GM12878 (cell line): ENCODE measurements around the gene SMPD3. TPM values are rescaled to one million over a fixed set of nuclear protein-coding genes. Genes with fewer than 3 reads are reported as not detected.

Experiments
- ATAC-seq: fragments of 200-7000 bp; cut with Tn5 transposase; 3 replicates; pipeline ENCODE4 v1.9.1; 2020; ENCODE audit warnings: mild to moderate bottlenecking, moderate library complexity
- BruUV-seq: library from RNA; stranded (reverse); fragments of 400-500 nt; replicated peaks from 2 replicates; lab custom pipeline; 2021; lab: Mats Ljungman, UMichigan
- CTCF ChIA-PET: fragments of 300-600 bp; sonication (Branson Sonifier 250); formaldehyde crosslinking; extraction: SDS; loops from one replicate; lab custom pipeline; 2021; ENCODE audit warnings: inconsistent platforms; lab: Yijun Ruan, JAX
- POLR2A ChIA-PET: fragments of 350-600 bp; formaldehyde crosslinking; extraction: SDS; loops from one replicate; lab custom pipeline; 2021; ENCODE audit warnings: inconsistent platforms; lab: Charles Lee
- RAD21 ChIA-PET: fragments of 300-600 bp; sonication (Branson Sonifier 250); formaldehyde crosslinking; loops from one replicate; lab custom pipeline; 2023; ENCODE audit warnings: antibody characterized with exemption; ENCODE audit not compliant: unreplicated experiment; lab: Charles Lee
- SMC1A ChIA-PET: fragments of 300-600 bp; sonication (Branson Sonifier 250); formaldehyde crosslinking; loops from one replicate; lab custom pipeline; 2023; ENCODE audit not compliant: unreplicated experiment, uncharacterized antibody; lab: Charles Lee
- DNase-seq: peaks from one replicate; pipeline ENCODE4 v3.0.0-alpha.2; 2011; ENCODE audit warnings: low read depth, low spot score
- FAIRE-seq: peaks from 3 replicates; lab custom pipeline; 2011; peaks lifted over from hg19 to GRCh38; lab: Jason Lieb, UNC
- H2AFZ ChIP-seq: 2 replicates; pipeline ENCODE4 v1.6.0; 2011; ENCODE audit warnings: low read depth, low read length, control low read depth; ENCODE audit not compliant: control insufficient read depth
- H3K27ac ChIP-seq: 2 replicates; pipeline ENCODE4 v1.5.1; 2011; ENCODE audit warnings: control low read depth; ENCODE audit not compliant: control insufficient read depth, insufficient read depth
- H3K27me3 ChIP-seq, 2 experiments: replicated peaks in 1 of 2; 2 replicates each; pipeline versions ENCODE4 v1.6.0 to v1.6.1; 2011; ENCODE audit warnings: low read length in 1 of 2; ENCODE audit not compliant: control insufficient read depth in 2 of 2, insufficient read depth in 2 of 2
- H3K36me3 ChIP-seq, 2 experiments: 2 replicates each; pipeline ENCODE4 v1.5.1; 2011; ENCODE audit warnings: low read length in 1 of 2; ENCODE audit not compliant: control insufficient read depth in 2 of 2, insufficient read depth in 2 of 2
- H3K4me1 ChIP-seq: 2 replicates; pipeline ENCODE4 v1.6.1; 2011; ENCODE audit warnings: mild to moderate bottlenecking, low read length, moderate library complexity, mixed read lengths; ENCODE audit not compliant: control insufficient read depth, insufficient read depth
- H3K4me2 ChIP-seq: 2 replicates; pipeline ENCODE4 v1.6.0; 2011; ENCODE audit warnings: control low read depth; ENCODE audit not compliant: control insufficient read depth, insufficient read depth
- H3K4me3 ChIP-seq: fragments of 200-600 bp; sonication (generic); 2 replicates; pipeline ENCODE4 v1.5.1; 2016
- H3K79me2 ChIP-seq: 2 replicates; pipeline ENCODE4 v1.6.0; 2011; ENCODE audit warnings: low read length; ENCODE audit not compliant: control insufficient read depth, insufficient read depth
- H3K9ac ChIP-seq: 2 replicates; pipeline ENCODE4 v1.8.0; 2011; ENCODE audit warnings: low read length, control low read depth, mixed read lengths; ENCODE audit not compliant: control insufficient read depth, insufficient read depth
- H3K9me3 ChIP-seq: replicated peaks from 3 replicates; pipeline ENCODE4 v1.5.1; 2011; ENCODE audit warnings: mild to moderate bottlenecking, low read length; ENCODE audit not compliant: control insufficient read depth, insufficient read depth
- H4K20me1 ChIP-seq: 2 replicates; pipeline ENCODE4 v1.6.0; 2011; ENCODE audit not compliant: control insufficient read depth, insufficient read depth
- EP300 ChIP-seq, 2 experiments: fragments of 150-350 bp in 1 of 2; IDR thresholded peaks; 2 replicates each; pipeline ENCODE4 v1.6.1; 2011 to 2012; ENCODE audit warnings: low read depth in 2 of 2, low read length in 2 of 2, borderline replicate concordance in 1 of 2, improper control_type of control experiment in 1 of 2, inconsistent platforms in 1 of 2; ENCODE audit not compliant: control insufficient read depth in 1 of 2
- KAT2A ChIP-seq: conservative IDR thresholded peaks from 2 replicates; pipeline ENCODE4 v1.6.1; 2011; ENCODE audit warnings: low read depth, low read length; ENCODE audit not compliant: control insufficient read depth
- NFYB ChIP-seq: IDR thresholded peaks from 2 replicates; pipeline ENCODE4 v1.6.1; 2011; ENCODE audit warnings: low read depth, mild to moderate bottlenecking, low read length, improper control_type of control experiment, moderate library complexity; ENCODE audit not compliant: insufficient read depth
- WGBS: methylation state at CpG from one replicate; pipeline ENCODE4 v1.1.6; 2016; ENCODE audit warnings: low lambda C conversion rate; ENCODE audit not compliant: insufficient replicate concordance, insufficient coverage; ENCODE audit errors: missing lambda C conversion rate; 5-methylcytosine and 5-hydroxymethylcytosine counted together
- in situ Hi-C: fragments of 300-500 bp; cut with MboI; formaldehyde crosslinking; loops from 9 replicates; pipeline ENCODE4 v1.14.3; 2018; ENCODE audit warnings: mixed read lengths
- intact Hi-C: fragments of 100-400 bp; cut with micrococcal nuclease; formaldehyde crosslinking; loops from one replicate; pipeline ENCODE4 v1.14.2; 2022; ENCODE audit not compliant: unreplicated experiment
- polyA plus RNA-seq, 11 experiments: library from polyadenylated mRNA; depleted of rRNA in 4 of 11; unstranded in 6 of 11; stranded (reverse) in 5 of 11; fragments of >200 nt; fragmentation: Nextera tagmentation in 4 of 11; fragmentation: Illumina TruSeq in 1 of 11; extraction: Ambion mirVana in 4 of 11; extraction: Trizol in 1 of 11; gene quantifications; 1 replicate in 1 of 11; 2 replicates in 10 of 11; pipeline versions ENCODE4 v1.2.1 to v1.2.3, GENCODE V29; 2011 to 2016; ENCODE audit warnings: inconsistent platforms in 2 of 11, missing spikeins in 2 of 11, low read depth in 1 of 11
- total RNA-seq, 4 experiments: library from RNA; depleted of rRNA in 3 of 4; stranded (reverse); fragments of >200 nt in 3 of 4; fragmentation: Illumina TruSeq in 1 of 4; extraction: Trizol in 1 of 4; gene quantifications; 2 replicates each; pipeline versions ENCODE4 v1.2.1 to v1.2.3, GENCODE V29; 2013 to 2021
- TF ChIP-seq, protein P1 (sequence below), 3 experiments: IDR thresholded peaks in 2 of 3; conservative IDR thresholded peaks in 1 of 3; 2 replicates each; pipeline ENCODE4 v1.5.1; 2011; ENCODE audit warnings: low read depth in 3 of 3, low read length in 3 of 3, mild to moderate bottlenecking in 3 of 3, control low read depth in 2 of 3, moderate library complexity in 2 of 3, inconsistent platforms in 1 of 3, mixed read lengths in 1 of 3; ENCODE audit not compliant: control insufficient read depth in 2 of 3, insufficient read depth in 1 of 3; ENCODE audit errors: extremely low read depth in 1 of 3

Gene SMPD3
- total and polyA plus RNA-seq, 10 of the 15 experiments (the other 5 are each of a cell fraction or from before 2014, with no cell fraction given) = 0.04 to 2.0 (median 1.2) TPM

DNA sequence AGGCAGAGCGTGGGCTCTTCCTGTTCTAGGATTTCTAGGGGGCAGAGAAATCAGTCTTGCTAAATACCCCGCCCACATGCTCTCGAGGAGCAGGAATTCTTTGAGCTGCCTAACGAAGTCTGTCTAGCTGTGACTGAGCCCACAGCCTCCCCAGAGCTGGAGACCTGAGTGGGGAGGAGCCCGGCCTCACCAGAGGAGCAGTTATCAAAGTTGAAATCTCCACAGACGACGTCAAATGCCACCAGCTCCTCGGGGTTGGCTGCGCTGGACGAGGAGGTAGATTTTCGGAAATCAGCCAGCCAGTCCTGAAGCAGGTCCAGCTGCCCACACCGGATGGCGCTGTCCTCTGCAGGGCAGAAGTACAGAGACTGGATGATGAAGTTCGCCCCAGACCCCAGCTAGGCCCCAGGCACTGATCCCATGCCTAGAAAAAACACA, 83.7 kb downstream of the SMPD3 start:
- Histone ChIP-seq H3K4me1 (peaks cover 28% of the 10 kb centered on the region), H3K36me3 (no peaks in the 10 kb centered on the region; a peak in 1 of 4 replicates), H3K9ac (no peak overlapping the region), H3K27ac (no peak overlapping the region), H3K79me2 (no peaks in the 10 kb centered on the region), H3K27me3 (no peaks in the 10 kb centered on the region), H3K4me2 (no peak overlapping the region), H2AFZ (no peak overlapping the region), H4K20me1 (no peaks in the 10 kb centered on the region)
- ChIA-PET SMC1A (no interaction called here), RAD21 (interaction anchor here (1.3 kb wide), 1 partner anchor 103 kb away, joined by 3 read pairs; no protein-coding TSS in a partner anchor), CTCF (interaction anchor here (0.7 to 1.7 kb wide), 9 partner anchors 16 to 922 kb away, joined by 3 to 8 read pairs (median 3); no protein-coding TSS in a partner anchor)
- intact Hi-C loops = no loop called here
- in situ Hi-C loops = no loop called here
- ATAC-seq (no peak), FAIRE-seq (no peak), DNase-seq (no peak)
- WGBS = 73% methylated on average over 14 of the region's 14 CpGs
- TF ChIP-seq EP300 (IDR thresholded peaks at IDR 0.05; ENCODE audit: borderline replicate concordance in 1 of 2, control insufficient read depth in 1 of 2, low read depth in 2 of 2, low read length in 2 of 2) (no peak), NFYB (no peak), KAT2A (no peak)
- TF ChIP-seq, protein P1, sequence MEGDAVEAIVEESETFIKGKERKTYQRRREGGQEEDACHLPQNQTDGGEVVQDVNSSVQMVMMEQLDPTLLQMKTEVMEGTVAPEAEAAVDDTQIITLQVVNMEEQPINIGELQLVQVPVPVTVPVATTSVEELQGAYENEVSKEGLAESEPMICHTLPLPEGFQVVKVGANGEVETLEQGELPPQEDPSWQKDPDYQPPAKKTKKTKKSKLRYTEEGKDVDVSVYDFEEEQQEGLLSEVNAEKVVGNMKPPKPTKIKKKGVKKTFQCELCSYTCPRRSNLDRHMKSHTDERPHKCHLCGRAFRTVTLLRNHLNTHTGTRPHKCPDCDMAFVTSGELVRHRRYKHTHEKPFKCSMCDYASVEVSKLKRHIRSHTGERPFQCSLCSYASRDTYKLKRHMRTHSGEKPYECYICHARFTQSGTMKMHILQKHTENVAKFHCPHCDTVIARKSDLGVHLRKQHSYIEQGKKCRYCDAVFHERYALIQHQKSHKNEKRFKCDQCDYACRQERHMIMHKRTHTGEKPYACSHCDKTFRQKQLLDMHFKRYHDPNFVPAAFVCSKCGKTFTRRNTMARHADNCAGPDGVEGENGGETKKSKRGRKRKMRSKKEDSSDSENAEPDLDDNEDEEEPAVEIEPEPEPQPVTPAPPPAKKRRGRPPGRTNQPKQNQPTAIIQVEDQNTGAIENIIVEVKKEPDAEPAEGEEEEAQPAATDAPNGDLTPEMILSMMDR (IDR thresholded peaks at IDR 0.05 in 2 of 3, conservative IDR thresholded peaks at IDR 0.05 in 1 of 3; ENCODE audit: control insufficient read depth in 2 of 3, extremely low read depth in 1 of 3, insufficient read depth in 1 of 3, low read depth in 3 of 3, low read length in 3 of 3) = peak in 1 of 3 experiments; percentile 28; a peak in 1 of 6 replicates
- TF ChIP-seq, all 136 proteins: peak for 1
- H3K9me3 ChIP-seq = no peaks in the 10 kb centered on the region
- no TSS peak for BruUV-seq
- no peak overlapping the region for H3K4me3 ChIP-seq
- POLR2A ChIA-PET = no interaction called here
